ENCODE measurements around the gene ARHGEF12. TPM values are rescaled to one million over a fixed set of nuclear protein-coding genes. Genes with fewer than 3 reads are reported as not detected.
A peak's percentile ranks its signal among the peaks of the same experiment; 100 is the strongest.

ARHGEF12 gene
- total RNA-seq, 4 donors from 2014 or later, result 82.6 to 161 (median 125) TPM

- intact Hi-C loops (cut with DNase I; ENCODE audit: low total_unique reads), result no loop called here
These were observed 61.9 kb downstream of the ARHGEF12 start for GRCh38 chr11:120398132-120398531.

DNA sequence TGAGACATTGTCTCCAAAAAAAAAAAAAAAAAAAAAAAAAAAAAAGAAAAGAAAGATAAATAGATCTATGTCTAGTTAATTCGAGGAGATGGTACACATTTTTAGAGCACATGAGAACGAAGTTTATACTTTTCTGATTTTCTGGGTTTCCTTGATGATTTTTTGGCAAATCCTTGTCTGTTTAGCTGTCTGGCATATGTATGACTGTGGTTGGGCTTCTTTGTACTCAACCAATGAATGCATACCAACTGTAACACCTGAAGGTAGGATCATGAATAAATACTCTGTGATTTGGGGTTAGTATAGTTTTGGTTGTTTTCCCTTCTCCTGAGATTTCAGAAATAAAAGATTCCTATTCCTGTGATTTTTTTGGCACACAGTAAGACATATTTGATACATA is 63.1 kb downstream of the ARHGEF12 start:
- no peak overlapping the region for H3K4me3 ChIP-seq
- H3K27me3 ChIP-seq, result no peaks in the 10 kb centered on the region
- H3K36me3 ChIP-seq, result no peaks in the 10 kb centered on the region
- no peaks in the 10 kb centered on the region for H3K9me3 ChIP-seq
- no peak overlapping the region for H3K27ac ChIP-seq
- DNase-seq, result no peak
- intact Hi-C loops (cut with DNase I; ENCODE audit: low total_unique reads), result no loop called here
- TF ChIP-seq, protein P1, sequence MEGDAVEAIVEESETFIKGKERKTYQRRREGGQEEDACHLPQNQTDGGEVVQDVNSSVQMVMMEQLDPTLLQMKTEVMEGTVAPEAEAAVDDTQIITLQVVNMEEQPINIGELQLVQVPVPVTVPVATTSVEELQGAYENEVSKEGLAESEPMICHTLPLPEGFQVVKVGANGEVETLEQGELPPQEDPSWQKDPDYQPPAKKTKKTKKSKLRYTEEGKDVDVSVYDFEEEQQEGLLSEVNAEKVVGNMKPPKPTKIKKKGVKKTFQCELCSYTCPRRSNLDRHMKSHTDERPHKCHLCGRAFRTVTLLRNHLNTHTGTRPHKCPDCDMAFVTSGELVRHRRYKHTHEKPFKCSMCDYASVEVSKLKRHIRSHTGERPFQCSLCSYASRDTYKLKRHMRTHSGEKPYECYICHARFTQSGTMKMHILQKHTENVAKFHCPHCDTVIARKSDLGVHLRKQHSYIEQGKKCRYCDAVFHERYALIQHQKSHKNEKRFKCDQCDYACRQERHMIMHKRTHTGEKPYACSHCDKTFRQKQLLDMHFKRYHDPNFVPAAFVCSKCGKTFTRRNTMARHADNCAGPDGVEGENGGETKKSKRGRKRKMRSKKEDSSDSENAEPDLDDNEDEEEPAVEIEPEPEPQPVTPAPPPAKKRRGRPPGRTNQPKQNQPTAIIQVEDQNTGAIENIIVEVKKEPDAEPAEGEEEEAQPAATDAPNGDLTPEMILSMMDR (IDR thresholded peaks at IDR 0.05), result no peak
- no peak for TF ChIP-seq POLR2A (IDR thresholded peaks at IDR 0.05)
- H3K4me1 ChIP-seq, result no peaks in the 10 kb centered on the region

More at GRCh38 chr11:120398132-120398531, 61.9 kb downstream of the ARHGEF12 start:
- no peaks in the 10 kb centered on the region for H3K4me1 ChIP-seq
- no peak for DNase-seq
- TF ChIP-seq, protein P1 (IDR thresholded peaks at IDR 0.05), result no peak
- no peak for TF ChIP-seq POLR2A (IDR thresholded peaks at IDR 0.05)
- no peak overlapping the region for H3K4me3 ChIP-seq
- H3K9me3 ChIP-seq, result no peaks in the 10 kb centered on the region
- H3K27ac ChIP-seq, result no peak overlapping the region
- no peaks in the 10 kb centered on the region for H3K36me3 ChIP-seq
- H3K27me3 ChIP-seq, result no peaks in the 10 kb centered on the region

DNA sequence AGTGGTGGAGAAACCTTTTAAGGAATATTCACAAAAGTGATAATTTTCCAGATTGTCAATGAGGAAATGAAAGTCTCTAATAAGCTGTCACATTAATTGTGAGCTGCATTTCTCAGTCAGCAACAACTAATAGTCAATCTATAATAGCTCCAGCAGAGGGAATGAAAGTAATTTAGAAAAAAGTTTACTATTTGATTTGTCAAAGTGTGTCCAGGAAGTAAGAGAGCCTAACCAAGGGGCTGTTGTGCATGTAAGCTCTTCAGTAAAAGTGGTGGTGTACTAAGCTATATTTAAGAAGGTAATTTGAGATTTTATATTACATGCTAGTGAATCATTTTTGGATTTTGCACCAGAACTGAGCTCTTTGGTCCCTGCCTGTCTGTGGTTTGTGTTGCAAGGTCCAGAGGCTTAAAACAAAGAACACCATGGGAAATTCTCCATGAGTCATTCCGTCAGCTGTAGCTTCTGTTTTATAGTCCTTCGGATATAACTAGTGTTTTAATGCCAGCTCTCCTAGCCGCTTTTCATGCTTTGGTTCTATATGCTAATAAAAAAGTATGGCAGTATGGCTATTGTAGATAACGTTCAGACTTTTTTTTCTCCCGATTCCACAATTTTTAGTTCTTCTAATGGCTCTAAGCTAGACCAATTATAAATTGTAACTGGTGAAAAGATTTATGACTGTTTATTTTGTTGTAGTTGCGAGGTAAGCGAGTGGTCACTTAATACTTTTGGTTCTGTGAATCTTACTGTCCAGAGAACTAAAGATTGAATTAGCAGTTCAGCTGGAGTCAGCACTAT is 64.6 kb downstream of the ARHGEF12 start:
- H3K9me3 ChIP-seq, result no peaks in the 10 kb centered on the region
- TF ChIP-seq, protein P1 (IDR thresholded peaks at IDR 0.05), result peak in 1 of 4 experiments; percentile 4
- TF ChIP-seq POLR2A (IDR thresholded peaks at IDR 0.05), result no peak
- intact Hi-C loops (cut with DNase I; ENCODE audit: low total_unique reads), result no loop called here
- H3K36me3 ChIP-seq, result no peaks in the 10 kb centered on the region
- no peaks in the 10 kb centered on the region for H3K4me1 ChIP-seq
- H3K4me3 ChIP-seq, result peak overlapping the region in 1 of 2 donors; percentile 1
- no peaks in the 10 kb centered on the region for H3K27me3 ChIP-seq
- DNase-seq, result peak in 1 of 2 donors; percentile 47
- H3K27ac ChIP-seq, result peak overlapping the region; percentile 18 to 28

GRCh38 chr11:120401506-120401905 is 65.3 kb downstream of the ARHGEF12 start:
- intact Hi-C loops (cut with DNase I; ENCODE audit: low total_unique reads), result no loop called here
- Histone ChIP-seq H3K9me3 (no peaks in the 10 kb centered on the region), H3K4me3 (no peak overlapping the region), H3K4me1 (no peaks in the 10 kb centered on the region), H3K27ac (peak overlapping the region in 1 of 2 donors; percentile 18), H3K36me3 (no peaks in the 10 kb centered on the region), H3K27me3 (no peaks in the 10 kb centered on the region)
- no peak for DNase-seq
- no peak for TF ChIP-seq POLR2A (IDR thresholded peaks at IDR 0.05)
- TF ChIP-seq, protein P1 (IDR thresholded peaks at IDR 0.05), result no peak

GRCh38 chr11:120403966-120404365 is 67.8 kb downstream of the ARHGEF12 start:
- Histone ChIP-seq H3K27ac (no peak overlapping the region), H3K36me3 (no peaks in the 10 kb centered on the region), H3K9me3 (no peaks in the 10 kb centered on the region), H3K4me1 (no peaks in the 10 kb centered on the region), H3K27me3 (no peaks in the 10 kb centered on the region), H3K4me3 (no peak overlapping the region)
- DNase-seq, result no peak
- intact Hi-C loops (cut with DNase I; ENCODE audit: low total_unique reads), result no loop called here
- TF ChIP-seq, protein P1 (IDR thresholded peaks at IDR 0.05), result no peak
- TF ChIP-seq POLR2A (IDR thresholded peaks at IDR 0.05), result no peak

Measured in uterus (tissue), 4 donors.